Astrocyte (in vitro differentiated cells and primary cell): ENCODE data around the gene TOP2A. TPM values are rescaled to one million over a fixed set of nuclear protein-coding genes. Genes with fewer than 3 reads are reported as not detected.
A peak's percentile ranks its signal among the peaks of the same experiment; 100 is the strongest.

ENCODE experiments used
- DNase-seq: peaks from one replicate; pipeline ENCODE4 v3.0.0-alpha.2; 2010; ENCODE audit warnings: low read depth
- FAIRE-seq: peaks from 2 replicates; lab custom pipeline; 2011; peaks lifted over from hg19 to GRCh38; lab: Jason Lieb, UNC
- H2AFZ ChIP-seq: 2 replicates; pipeline ENCODE4 v1.6.0; 2012; ENCODE audit warnings: low read depth, low read length, inconsistent platforms
- H3K27ac ChIP-seq: 2 replicates; pipeline ENCODE4 v1.5.1; 2011; ENCODE audit warnings: low read depth, low read length, inconsistent platforms
- H3K27me3 ChIP-seq: 2 replicates; pipeline ENCODE4 v1.6.0; 2011; ENCODE audit warnings: low read length, inconsistent platforms; ENCODE audit not compliant: insufficient read depth
- H3K36me3 ChIP-seq: 2 replicates; pipeline ENCODE4 v1.5.1; 2011; ENCODE audit warnings: low read length, inconsistent platforms; ENCODE audit not compliant: insufficient read depth
- H3K4me1 ChIP-seq: 2 replicates; pipeline ENCODE4 v1.5.1; 2011; ENCODE audit warnings: low read length, inconsistent platforms; ENCODE audit not compliant: insufficient read depth
- H3K4me2 ChIP-seq: 2 replicates; pipeline ENCODE4 v1.6.0; 2012; ENCODE audit warnings: low read length, inconsistent platforms
- H3K4me3 ChIP-seq: 2 replicates; pipeline ENCODE4 v1.5.1; 2011; ENCODE audit warnings: low read depth, mild to moderate bottlenecking, low read length, inconsistent platforms; ENCODE audit not compliant: insufficient read depth
- H3K79me2 ChIP-seq: 2 replicates; pipeline ENCODE4 v1.6.0; 2012; ENCODE audit warnings: mild to moderate bottlenecking, low read length, inconsistent platforms; ENCODE audit not compliant: insufficient read depth
- H3K9ac ChIP-seq: 2 replicates; pipeline ENCODE4 v1.6.0; 2012; ENCODE audit warnings: mild to moderate bottlenecking, low read length, inconsistent platforms
- H3K9me3 ChIP-seq: 2 replicates; pipeline ENCODE4 v1.5.1; 2012; ENCODE audit warnings: low read depth, mild to moderate bottlenecking, low read length, inconsistent platforms; ENCODE audit not compliant: insufficient read depth
- H4K20me1 ChIP-seq: 2 replicates; pipeline ENCODE4 v1.6.0; 2012; ENCODE audit warnings: low read length, inconsistent platforms; ENCODE audit not compliant: insufficient read depth
- H3K27ac Mint-ChIP-seq: one replicate; pipeline ENCODE4 v1.8.0; 2021; ENCODE audit warnings: mild to moderate bottlenecking, mixed read lengths; ENCODE audit not compliant: unreplicated experiment
- H3K27me3 Mint-ChIP-seq: one replicate; pipeline ENCODE4 v1.8.0; 2021; ENCODE audit warnings: low read depth, mixed read lengths; ENCODE audit not compliant: unreplicated experiment
- H3K36me3 Mint-ChIP-seq: one replicate; pipeline ENCODE4 v1.8.0; 2021; ENCODE audit warnings: low read depth, mixed read lengths; ENCODE audit not compliant: unreplicated experiment
- H3K4me1 Mint-ChIP-seq: one replicate; pipeline ENCODE4 v1.8.0; 2021; ENCODE audit warnings: low read depth, mixed read lengths; ENCODE audit not compliant: unreplicated experiment
- H3K4me3 Mint-ChIP-seq: one replicate; pipeline ENCODE4 v1.8.0; 2021; ENCODE audit warnings: mild to moderate bottlenecking, moderate library complexity, mixed read lengths; ENCODE audit not compliant: unreplicated experiment
- H3K9me3 Mint-ChIP-seq: one replicate; pipeline ENCODE4 v1.8.0; 2021; ENCODE audit warnings: mild to moderate bottlenecking, mixed read lengths; ENCODE audit not compliant: unreplicated experiment
- CTCF ChIP-seq: IDR thresholded peaks from 2 replicates; pipeline ENCODE4 v1.5.1; 2011; ENCODE audit warnings: low read depth, mild to moderate bottlenecking, inconsistent platforms, low read length, moderate library complexity; ENCODE audit not compliant: insufficient read depth
- EZH2 ChIP-seq: IDR thresholded peaks from 2 replicates; pipeline ENCODE4 v1.6.1; 2012; ENCODE audit warnings: mild to moderate bottlenecking, low read length, inconsistent platforms; ENCODE audit not compliant: insufficient read depth
- total RNA-seq: library from RNA; stranded (reverse); gene quantifications from 2 replicates; pipeline ENCODE4 v1.2.1, GENCODE V29; 2021

TOP2A gene
- total RNA-seq, 1 donor from 2014 or later: 12.6 TPM

GRCh38 chr17:40344421-40345160 lies 73.1 kb downstream of the TOP2A start:
- peak overlapping the region; percentile 93 for H3K4me3 Mint-ChIP-seq
- peaks cover 77% of the 10 kb centered on the region for H3K79me2 ChIP-seq
- H3K36me3 ChIP-seq: peaks cover 5% of the 10 kb centered on the region
- no peaks in the 10 kb centered on the region for H3K9me3 Mint-ChIP-seq
- H3K27ac ChIP-seq: peak overlapping the region; percentile 65
- peaks cover 4% of the 10 kb centered on the region for H3K36me3 Mint-ChIP-seq
- no peaks in the 10 kb centered on the region for H3K27me3 Mint-ChIP-seq
- TF ChIP-seq CTCF (no peak), EZH2 (no peak)
- H3K27ac Mint-ChIP-seq: peak overlapping the region; percentile 48
- H4K20me1 ChIP-seq: peaks cover 62% of the 10 kb centered on the region
- H3K4me2 ChIP-seq: peak overlapping the region; percentile 95
- H3K27me3 ChIP-seq: no peaks in the 10 kb centered on the region
- FAIRE-seq (no peak), DNase-seq (no peak)
- peaks cover 76% of the 10 kb centered on the region for H3K4me1 ChIP-seq
- H3K4me1 Mint-ChIP-seq: peaks cover 35% of the 10 kb centered on the region
- H3K9me3 ChIP-seq: no peaks in the 10 kb centered on the region
- H3K9ac ChIP-seq: peak overlapping the region; percentile 88
- H3K4me3 ChIP-seq: peak overlapping the region; percentile 63
- H2AFZ ChIP-seq: peak overlapping the region; percentile 8

GRCh38 chr17:40343219-40344119 lies 74.2 kb downstream of the TOP2A start:
- Histone ChIP-seq H3K9ac (peak overlapping the region; percentile 88), H4K20me1 (peaks cover 56% of the 10 kb centered on the region)

More at GRCh38 chr17:40343219-40344119, 74.2 kb downstream of the TOP2A start:
- H3K27me3 ChIP-seq: no peaks in the 10 kb centered on the region
- peak overlapping the region; percentile 51 for H3K27ac ChIP-seq
- FAIRE-seq: no peak
- Mint-ChIP-seq H3K4me3 (peak overlapping the region; percentile 93), H3K36me3 (peaks cover 4% of the 10 kb centered on the region), H3K9me3 (no peaks in the 10 kb centered on the region), H3K4me1 (peaks cover 31% of the 10 kb centered on the region), H3K27me3 (no peaks in the 10 kb centered on the region), H3K27ac (peak overlapping the region; percentile 85)
- H3K4me3 ChIP-seq: peak overlapping the region; percentile 63
- H3K9me3 ChIP-seq: no peaks in the 10 kb centered on the region
- no peak for DNase-seq
- peaks cover 4% of the 10 kb centered on the region for H3K36me3 ChIP-seq
- H3K4me1 ChIP-seq: peaks cover 65% of the 10 kb centered on the region
- TF ChIP-seq CTCF: no peak
- no peak for TF ChIP-seq EZH2
- H3K4me2 ChIP-seq: peak overlapping the region; percentile 95
- H3K79me2 ChIP-seq: peaks cover 66% of the 10 kb centered on the region
- no peak overlapping the region for H2AFZ ChIP-seq
